Measurements from ENCODE around the gene CWC27. TPM values are rescaled to one million over a fixed set of nuclear protein-coding genes. Genes with fewer than 3 reads are reported as not detected.

Gene CWC27
- polyA plus RNA-seq, 2 of the 4 experiments (the other 2 are of a cell fraction), result 24.1 to 48.5 TPM

DNA sequence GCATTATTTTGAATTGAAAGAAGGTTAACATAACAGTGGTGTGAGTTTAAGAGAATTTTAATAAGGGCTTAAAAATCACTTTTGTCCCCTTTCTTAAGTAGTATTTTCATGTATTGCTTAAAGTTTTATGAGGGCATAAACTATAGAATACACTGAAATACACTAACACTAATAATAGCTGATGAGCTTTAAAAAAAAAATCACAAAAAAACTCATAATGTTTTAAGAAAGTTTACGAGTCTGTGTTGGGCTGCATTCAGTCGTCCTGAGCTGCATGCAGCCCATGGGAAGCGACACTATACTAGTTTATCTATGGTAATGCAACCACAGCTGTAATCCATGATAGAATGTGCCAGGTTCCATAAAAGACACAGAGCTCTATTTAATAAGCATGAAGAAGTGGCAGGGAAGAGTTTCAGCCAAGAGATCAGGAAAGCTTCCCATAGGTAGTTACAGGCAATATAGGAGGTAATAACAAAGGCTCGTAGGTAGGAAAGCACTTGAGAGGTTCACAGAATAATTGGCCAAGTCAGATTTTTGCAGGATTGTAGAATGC is 4.7 kb upstream of the CWC27 start:
- no peak overlapping the region for H3K27ac ChIP-seq
- no peak overlapping the region for H3K4me2 ChIP-seq
- TF ChIP-seq NFE2L2 (conservative IDR thresholded peaks at IDR 0.05; ENCODE audit: low read length) (no peak), JUNB (IDR thresholded peaks at IDR 0.05) (no peak), ZNF302 (CRISPR knock-in tag; IDR thresholded peaks at IDR 0.05) (no peak), JUN (IDR thresholded peaks at IDR 0.05) (no peak)
- TF ChIP-seq, protein P1, sequence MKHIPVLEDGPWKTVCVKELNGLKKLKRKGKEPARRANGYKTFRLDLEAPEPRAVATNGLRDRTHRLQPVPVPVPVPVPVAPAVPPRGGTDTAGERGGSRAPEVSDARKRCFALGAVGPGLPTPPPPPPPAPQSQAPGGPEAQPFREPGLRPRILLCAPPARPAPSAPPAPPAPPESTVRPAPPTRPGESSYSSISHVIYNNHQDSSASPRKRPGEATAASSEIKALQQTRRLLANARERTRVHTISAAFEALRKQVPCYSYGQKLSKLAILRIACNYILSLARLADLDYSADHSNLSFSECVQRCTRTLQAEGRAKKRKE (CRISPR knock-in tag; IDR thresholded peaks at IDR 0.05; ENCODE audit: low read depth), result no peak
- TF ChIP-seq, protein P2, sequence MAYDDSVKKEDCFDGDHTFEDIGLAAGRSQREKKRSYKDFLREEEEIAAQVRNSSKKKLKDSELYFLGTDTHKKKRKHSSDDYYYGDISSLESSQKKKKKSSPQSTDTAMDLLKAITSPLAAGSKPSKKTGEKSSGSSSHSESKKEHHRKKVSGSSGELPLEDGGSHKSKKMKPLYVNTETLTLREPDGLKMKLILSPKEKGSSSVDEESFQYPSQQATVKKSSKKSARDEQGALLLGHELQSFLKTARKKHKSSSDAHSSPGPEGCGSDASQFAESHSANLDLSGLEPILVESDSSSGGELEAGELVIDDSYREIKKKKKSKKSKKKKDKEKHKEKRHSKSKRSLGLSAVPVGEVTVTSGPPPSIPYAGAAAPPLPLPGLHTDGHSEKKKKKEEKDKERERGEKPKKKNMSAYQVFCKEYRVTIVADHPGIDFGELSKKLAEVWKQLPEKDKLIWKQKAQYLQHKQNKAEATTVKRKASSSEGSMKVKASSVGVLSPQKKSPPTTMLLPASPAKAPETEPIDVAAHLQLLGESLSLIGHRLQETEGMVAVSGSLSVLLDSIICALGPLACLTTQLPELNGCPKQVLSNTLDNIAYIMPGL (CRISPR knock-in tag; IDR thresholded peaks at IDR 0.05; ENCODE audit: borderline replicate concordance), result no peak
- FAIRE-seq (no peak), ATAC-seq (no peak), DNase-seq (ENCODE audit: low read depth in 1 of 2, low spot score in 1 of 2) (no peak)
- no peaks in the 10 kb centered on the region for H3K9me3 ChIP-seq
- H3K4me1 ChIP-seq, result peaks cover 16% of the 10 kb centered on the region; the same call in 2 of the 3 replicates
- H3K4me3 ChIP-seq, result no peak overlapping the region
- ChIA-PET POLR2A (no interaction called here), CTCF (interaction anchor here (0.6 to 1.2 kb wide), 2 partner anchors 22 to 47 kb away, joined by 3 to 4 read pairs; no protein-coding TSS in a partner anchor)
- WGBS (ENCODE audit: missing lambda C conversion rate), result 92% methylated on average over 4 of the region's 4 CpGs

DNA sequence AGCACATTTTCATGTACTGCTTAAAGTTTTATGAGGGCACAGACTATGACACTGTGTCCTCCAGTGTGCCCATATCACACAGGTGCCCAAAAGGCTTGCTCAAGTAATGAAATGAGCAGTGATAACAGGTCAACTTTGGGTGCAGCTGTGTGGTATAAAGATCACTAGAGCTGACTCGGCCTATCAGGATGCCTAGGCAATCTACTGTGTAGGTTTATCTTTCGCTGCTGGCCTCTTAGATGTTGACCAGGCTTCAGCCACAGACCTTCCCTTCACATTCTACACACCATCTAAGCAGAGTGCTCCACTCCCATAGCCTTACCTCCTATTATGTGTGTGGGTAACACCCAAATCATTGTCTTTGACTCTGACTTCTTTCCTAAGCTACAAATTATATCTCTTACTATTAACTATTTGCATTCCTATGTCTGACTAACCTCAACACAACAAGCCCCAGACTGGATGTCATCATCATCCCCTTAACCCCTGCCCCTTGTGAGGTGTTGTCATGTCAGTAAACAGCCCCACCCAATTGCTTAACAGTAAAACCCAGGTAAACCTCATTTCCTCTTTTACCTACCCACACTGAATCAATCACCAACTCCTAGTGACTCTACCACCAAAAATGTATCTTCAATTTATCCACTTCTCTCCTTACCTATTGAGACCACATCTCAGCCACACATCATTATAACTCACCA is 2.8 kb upstream of the CWC27 start:
- TF ChIP-seq RFX5 (IDR thresholded peaks at IDR 0.05), result no peak
- no peak for TF ChIP-seq ZC3H11A (IDR thresholded peaks at IDR 0.05)
- TF ChIP-seq EP300 (IDR thresholded peaks at IDR 0.05), result no peak
- TF ChIP-seq, protein P3, sequence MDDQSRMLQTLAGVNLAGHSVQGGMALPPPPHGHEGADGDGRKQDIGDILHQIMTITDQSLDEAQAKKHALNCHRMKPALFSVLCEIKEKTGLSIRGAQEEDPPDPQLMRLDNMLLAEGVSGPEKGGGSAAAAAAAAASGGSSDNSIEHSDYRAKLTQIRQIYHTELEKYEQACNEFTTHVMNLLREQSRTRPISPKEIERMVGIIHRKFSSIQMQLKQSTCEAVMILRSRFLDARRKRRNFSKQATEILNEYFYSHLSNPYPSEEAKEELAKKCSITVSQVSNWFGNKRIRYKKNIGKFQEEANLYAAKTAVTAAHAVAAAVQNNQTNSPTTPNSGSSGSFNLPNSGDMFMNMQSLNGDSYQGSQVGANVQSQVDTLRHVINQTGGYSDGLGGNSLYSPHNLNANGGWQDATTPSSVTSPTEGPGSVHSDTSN (IDR thresholded peaks at IDR 0.05), result no peak
- TF ChIP-seq, protein P4, sequence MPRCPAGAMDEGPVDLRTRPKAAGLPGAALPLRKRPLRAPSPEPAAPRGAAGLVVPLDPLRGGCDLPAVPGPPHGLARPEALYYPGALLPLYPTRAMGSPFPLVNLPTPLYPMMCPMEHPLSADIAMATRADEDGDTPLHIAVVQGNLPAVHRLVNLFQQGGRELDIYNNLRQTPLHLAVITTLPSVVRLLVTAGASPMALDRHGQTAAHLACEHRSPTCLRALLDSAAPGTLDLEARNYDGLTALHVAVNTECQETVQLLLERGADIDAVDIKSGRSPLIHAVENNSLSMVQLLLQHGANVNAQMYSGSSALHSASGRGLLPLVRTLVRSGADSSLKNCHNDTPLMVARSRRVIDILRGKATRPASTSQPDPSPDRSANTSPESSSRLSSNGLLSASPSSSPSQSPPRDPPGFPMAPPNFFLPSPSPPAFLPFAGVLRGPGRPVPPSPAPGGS (IDR thresholded peaks at IDR 0.05), result no peak
- no peak for TF ChIP-seq FOSB (CRISPR knock-in tag; IDR thresholded peaks at IDR 0.05)
- TF ChIP-seq HDAC2 (IDR thresholded peaks at IDR 0.05), result no peak
- no peak for TF ChIP-seq NR3C1 (IDR thresholded peaks at IDR 0.05)
- no peak for TF ChIP-seq PHF8 (IDR thresholded peaks at IDR 0.05; ENCODE audit: borderline replicate concordance, low read depth)
- Histone ChIP-seq H3K27ac (no peak overlapping the region), H3K4me2 (peak overlapping the region; percentile 88; the same call in 1 of the 3 replicates), H3K4me1 (peaks cover 27% of the 10 kb centered on the region; the same call in 2 of the 3 replicates), H3K4me3 (no peak overlapping the region), H3K9me3 (no peaks in the 10 kb centered on the region)
- ATAC-seq (no peak), FAIRE-seq (no peak), DNase-seq (ENCODE audit: low read depth in 1 of 2, low spot score in 1 of 2) (no peak)
- WGBS (ENCODE audit: missing lambda C conversion rate), result 92% methylated on average over 2 of the region's 2 CpGs
- POLR2A ChIA-PET, result no interaction called here
- CTCF ChIA-PET, result interaction anchor here (2.5 kb wide), 1 partner anchor 18 kb away, joined by 16 read pairs; no protein-coding TSS in a partner anchor

DNA sequence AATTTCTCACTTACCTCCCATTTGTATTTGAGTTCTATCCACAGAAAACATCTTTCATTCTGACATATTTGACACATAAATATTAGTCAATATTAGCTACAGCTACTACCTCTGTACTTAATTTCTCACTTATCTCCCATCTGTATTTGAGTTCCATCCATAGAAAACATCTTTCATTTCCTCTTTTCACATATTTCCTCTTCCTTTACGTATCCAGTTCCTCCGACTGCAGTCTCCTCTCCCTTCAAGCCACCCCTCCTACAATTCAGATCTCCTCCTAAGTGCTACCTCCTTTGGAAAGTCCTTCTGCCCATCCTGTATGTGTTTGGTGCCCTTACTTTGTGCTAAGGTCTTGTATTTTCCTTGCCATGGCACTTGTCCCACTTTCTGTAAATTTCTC is 1.8 kb upstream of the CWC27 start:
- POLR2A ChIA-PET, result no interaction called here

More for the DNA sequence above, 1.8 kb upstream of the CWC27 start:
- no peak overlapping the region; a peak in 1 of 6 replicates for H3K27ac ChIP-seq
- no peak for DNase-seq (ENCODE audit: low read depth in 1 of 2, low spot score in 1 of 2)
- FAIRE-seq, result no peak
- peak overlapping the region; percentile 91 for H3K4me3 ChIP-seq
- no peaks in the 10 kb centered on the region for H3K9me3 ChIP-seq
- CTCF ChIA-PET, result interaction anchor here (0.7 to 2.5 kb wide), 3 partner anchors 9 to 132 kb away, joined by 3 to 16 read pairs (median 3); no protein-coding TSS in a partner anchor
- no peak for TF ChIP-seq ZSCAN20 (CRISPR knock-in tag; IDR thresholded peaks at IDR 0.05)
- ATAC-seq, result no peak
- H3K4me1 ChIP-seq, result peaks cover 27% of the 10 kb centered on the region; the same call in 2 of the 3 replicates
- peak overlapping the region; percentile 88 for H3K4me2 ChIP-seq
- WGBS (ENCODE audit: missing lambda C conversion rate), result 98% methylated on average over 2 of the region's 2 CpGs
